ENCODE measurements around the gene TCF4. TPM values are rescaled to one million over a fixed set of nuclear protein-coding genes. Genes with fewer than 3 reads are reported as not detected.

TCF4 gene
- total and polyA plus RNA-seq, 8 donors = 99.1 to 165 (median 138) TPM

DNA sequence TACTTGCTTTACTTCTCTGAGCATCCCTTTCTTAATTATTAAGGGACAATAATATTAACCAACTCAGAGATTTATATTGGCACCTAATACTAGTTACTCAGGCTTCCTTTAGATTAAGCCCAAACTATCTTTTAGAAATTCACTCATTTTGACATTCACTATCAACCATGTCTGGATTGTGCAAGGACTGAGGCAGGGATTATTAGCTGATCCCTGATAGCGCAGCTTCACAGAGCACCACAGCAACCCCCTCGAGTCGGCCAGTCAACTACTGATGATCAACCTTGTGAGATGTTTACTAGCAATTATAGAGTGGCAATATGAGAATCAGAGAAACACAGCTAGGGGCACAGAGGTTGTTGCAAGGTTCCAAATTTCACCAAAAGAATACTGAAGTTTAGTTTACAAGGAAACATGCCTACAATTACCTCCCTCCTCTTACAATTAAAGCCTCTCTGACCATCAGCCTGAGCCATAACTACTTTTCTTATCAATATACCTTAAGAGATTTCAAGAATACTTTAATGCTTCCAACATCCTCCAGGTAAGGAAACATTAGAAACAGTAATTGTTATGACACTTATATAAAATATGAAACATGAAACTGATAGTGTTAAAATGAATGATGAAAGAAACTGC, 191.6 kb downstream of the TCF4 start:
- Histone ChIP-seq H3K27me3 (no peaks in the 10 kb centered on the region), H3K27ac (no peak overlapping the region), H3K9me3 (no peaks in the 10 kb centered on the region), H3K4me3 (no peak overlapping the region), H3K36me3 (no peaks in the 10 kb centered on the region), H3K4me1 (peaks cover 3 to 5% of the 10 kb centered on the region in 2 donors)
- TF ChIP-seq, protein P1, sequence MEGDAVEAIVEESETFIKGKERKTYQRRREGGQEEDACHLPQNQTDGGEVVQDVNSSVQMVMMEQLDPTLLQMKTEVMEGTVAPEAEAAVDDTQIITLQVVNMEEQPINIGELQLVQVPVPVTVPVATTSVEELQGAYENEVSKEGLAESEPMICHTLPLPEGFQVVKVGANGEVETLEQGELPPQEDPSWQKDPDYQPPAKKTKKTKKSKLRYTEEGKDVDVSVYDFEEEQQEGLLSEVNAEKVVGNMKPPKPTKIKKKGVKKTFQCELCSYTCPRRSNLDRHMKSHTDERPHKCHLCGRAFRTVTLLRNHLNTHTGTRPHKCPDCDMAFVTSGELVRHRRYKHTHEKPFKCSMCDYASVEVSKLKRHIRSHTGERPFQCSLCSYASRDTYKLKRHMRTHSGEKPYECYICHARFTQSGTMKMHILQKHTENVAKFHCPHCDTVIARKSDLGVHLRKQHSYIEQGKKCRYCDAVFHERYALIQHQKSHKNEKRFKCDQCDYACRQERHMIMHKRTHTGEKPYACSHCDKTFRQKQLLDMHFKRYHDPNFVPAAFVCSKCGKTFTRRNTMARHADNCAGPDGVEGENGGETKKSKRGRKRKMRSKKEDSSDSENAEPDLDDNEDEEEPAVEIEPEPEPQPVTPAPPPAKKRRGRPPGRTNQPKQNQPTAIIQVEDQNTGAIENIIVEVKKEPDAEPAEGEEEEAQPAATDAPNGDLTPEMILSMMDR (IDR thresholded peaks at IDR 0.05) = no peak
- DNase-seq = no peak
- intact Hi-C loops (cut with DNase I) = no loop called here
- ATAC-seq = no peak

DNA sequence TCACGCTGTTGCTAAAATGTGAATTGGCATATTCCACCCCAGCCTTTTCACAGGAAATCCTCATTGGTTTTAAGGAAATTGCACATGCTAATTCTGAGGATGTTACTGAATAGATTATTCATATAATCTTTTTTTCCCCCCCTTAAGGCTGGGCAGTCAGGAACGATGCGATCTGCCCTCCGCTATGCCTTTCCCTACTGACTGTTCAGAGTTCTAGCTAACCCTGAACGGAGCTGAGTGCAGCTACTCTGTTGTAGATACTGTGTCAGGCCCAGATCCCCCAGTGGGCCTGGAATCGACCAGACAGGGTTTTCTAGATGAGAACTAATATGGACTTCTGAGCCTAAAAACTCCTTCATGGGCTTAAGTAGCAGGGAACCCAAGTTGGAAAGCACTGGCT, 192.2 kb downstream of the TCF4 start:
- no peaks in the 10 kb centered on the region for H3K9me3 ChIP-seq
- DNase-seq = no peak
- H3K27me3 ChIP-seq = no peaks in the 10 kb centered on the region
- no peaks in the 10 kb centered on the region for H3K36me3 ChIP-seq
- ATAC-seq = no peak
- peaks cover 3 to 5% of the 10 kb centered on the region in 2 donors for H3K4me1 ChIP-seq
- TF ChIP-seq, protein P1 (IDR thresholded peaks at IDR 0.05) = no peak
- no peak overlapping the region for H3K27ac ChIP-seq
- intact Hi-C loops (cut with DNase I) = no loop called here
- H3K4me3 ChIP-seq = no peak overlapping the region

DNA sequence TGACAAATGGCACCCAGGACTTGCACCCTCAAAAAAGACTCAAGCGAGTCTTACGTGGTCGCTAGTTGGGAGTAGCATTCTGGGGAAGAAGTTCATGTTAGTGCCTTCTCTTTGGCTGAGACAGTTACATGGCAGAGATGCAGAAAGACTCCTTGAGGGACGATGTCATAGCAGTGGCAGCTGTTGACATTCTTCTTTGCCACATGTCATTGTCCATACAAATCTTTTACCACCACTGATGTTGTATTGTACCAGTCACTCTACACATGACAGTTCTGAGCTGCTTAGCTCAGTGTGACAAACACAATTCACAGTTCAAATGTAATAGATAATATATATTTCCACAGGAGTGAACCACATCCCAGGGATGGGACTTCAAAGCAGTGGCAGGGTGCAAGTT, 197.1 kb downstream of the TCF4 start:
- no peak overlapping the region for H3K4me3 ChIP-seq
- TF ChIP-seq, protein P1 (IDR thresholded peaks at IDR 0.05) = no peak
- H3K9me3 ChIP-seq = no peaks in the 10 kb centered on the region
- H3K36me3 ChIP-seq = no peaks in the 10 kb centered on the region
- ATAC-seq = no peak
- intact Hi-C loops (cut with DNase I) = no loop called here
- H3K27me3 ChIP-seq = no peaks in the 10 kb centered on the region
- H3K27ac ChIP-seq = no peak overlapping the region
- peaks cover 0 to 19% of the 10 kb centered on the region in 2 donors for H3K4me1 ChIP-seq
- no peak for DNase-seq

DNA sequence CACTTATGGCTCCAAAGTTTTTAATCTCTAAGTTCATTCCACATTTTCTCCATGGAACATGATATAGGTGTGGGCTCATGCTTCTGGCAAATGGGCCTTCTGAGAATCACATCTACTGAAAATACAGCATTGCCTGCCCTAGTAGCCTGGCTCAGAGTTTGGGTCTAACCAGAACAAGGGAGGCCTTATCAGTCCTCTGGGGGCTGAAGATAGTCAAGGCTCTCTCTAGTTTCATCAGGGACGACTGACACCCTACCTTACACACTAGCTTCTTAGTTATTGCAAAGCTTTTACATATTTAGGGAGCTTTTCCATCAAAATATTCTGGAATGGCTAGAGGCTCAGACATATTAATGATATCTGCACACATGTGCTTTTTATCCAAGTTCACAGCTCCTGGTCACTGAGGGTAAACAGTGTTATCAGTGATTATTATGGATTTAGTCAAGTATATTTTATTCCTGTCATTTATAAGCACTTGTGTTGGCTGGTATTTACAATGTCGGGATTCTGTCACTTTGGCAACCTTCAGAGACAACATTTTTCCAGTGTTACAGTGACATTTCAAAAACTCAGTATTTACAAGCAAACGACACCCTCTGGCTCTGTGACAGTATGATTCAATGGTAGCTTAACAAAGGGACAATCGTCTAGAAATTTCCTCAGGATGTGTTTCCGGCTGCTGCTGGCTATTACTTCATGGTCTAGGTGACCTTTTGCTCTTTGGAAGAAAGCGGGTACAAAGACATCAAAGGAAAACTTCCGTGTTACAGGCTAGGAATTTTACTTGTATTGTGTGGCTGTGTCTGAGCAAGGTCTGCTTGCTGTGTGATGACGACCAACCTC, 200.6 kb downstream of the TCF4 start:
- no peak for ATAC-seq
- TF ChIP-seq, protein P1 (IDR thresholded peaks at IDR 0.05) = no peak

DNA sequence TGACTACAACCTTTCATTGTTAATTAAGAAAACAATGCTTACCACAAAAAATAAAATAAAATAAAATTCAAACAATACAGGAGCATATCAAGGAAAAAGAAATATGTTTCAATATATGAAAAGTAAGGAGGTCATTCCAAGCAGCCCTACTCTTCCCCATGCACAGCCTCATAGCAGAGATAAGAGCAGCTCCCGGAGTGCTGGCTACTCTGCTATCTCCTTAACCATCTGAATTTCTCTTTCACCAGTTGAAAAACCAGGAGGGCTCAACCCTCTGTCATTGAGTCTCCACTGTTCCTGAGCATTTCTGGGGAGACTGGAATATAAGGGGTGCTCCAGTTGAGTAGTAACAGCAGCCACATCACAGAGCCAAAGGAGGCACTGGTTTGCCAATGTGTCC, 201.4 kb downstream of the TCF4 start:
- H3K9me3 ChIP-seq = no peaks in the 10 kb centered on the region
- no peaks in the 10 kb centered on the region for H3K36me3 ChIP-seq
- ATAC-seq = no peak
- intact Hi-C loops (cut with DNase I) = no loop called here
- H3K27me3 ChIP-seq = no peaks in the 10 kb centered on the region
- H3K27ac ChIP-seq = peak overlapping the region; percentile 36 to 72
- TF ChIP-seq, protein P1 (IDR thresholded peaks at IDR 0.05) = no peak
- H3K4me3 ChIP-seq = no peak overlapping the region
- H3K4me1 ChIP-seq = peaks cover 0 to 13% of the 10 kb centered on the region in 2 donors
- no peak for DNase-seq

More for the DNA sequence above, 200.6 kb downstream of the TCF4 start:
- no peaks in the 10 kb centered on the region for H3K36me3 ChIP-seq
- no peak overlapping the region for H3K4me3 ChIP-seq
- intact Hi-C loops (cut with DNase I) = no loop called here
- H3K27me3 ChIP-seq = no peaks in the 10 kb centered on the region
- H3K4me1 ChIP-seq = peaks cover 0 to 13% of the 10 kb centered on the region in 2 donors
- H3K9me3 ChIP-seq = no peaks in the 10 kb centered on the region
- H3K27ac ChIP-seq = peak overlapping the region; percentile 36 to 72
- DNase-seq = peak in 1 of 4 donors; percentile 39

All from left lung (tissue), 10 donors.